Activated CD4-positive, alpha-beta T cell treated with anti-CD3 and anti-CD28 coated beads, Interleukin-2, amount 50 U/mL, for 48 hours (primary cell): ENCODE measurements around the gene PPP2R3B.
"Not testable (repeated sequence)": the region's sequence is repeated elsewhere in the genome, so short reads cannot be mapped to it uniquely, and the experiment has no call there.

Experiments
- DNase-seq, 2 experiments: peaks; one replicate each; pipeline ENCODE4 v3.0.0-alpha.2; 2020

The PPP2R3B gene

GRCh38 chrX:402857-403256 lies 16.1 kb upstream of the PPP2R3B start:
- DNase-seq, result no peak

GRCh38 chrX:400258-400657 lies 13.6 kb upstream of the PPP2R3B start:
- DNase-seq, result no peak

GRCh38 chrX:397575-397974 lies 10.9 kb upstream of the PPP2R3B start:
- no peak for DNase-seq

GRCh38 chrX:394830-395229 lies 8.1 kb upstream of the PPP2R3B start:
- no peak for DNase-seq

- DNase-seq, result no peak
Observed at GRCh38 chrX:392575-392846, 5.8 kb upstream of the PPP2R3B start.

GRCh38 chrX:391717-392574 lies 5.2 kb upstream of the PPP2R3B start:
- DNase-seq, result no peak

GRCh38 chrX:390459-390858 lies 3.8 kb upstream of the PPP2R3B start:
- DNase-seq, result no peak

- no peak for DNase-seq
Observed at GRCh38 chrX:389021-389441, 2.3 kb upstream of the PPP2R3B start.

- DNase-seq, result no peak
Observed at GRCh38 chrX:387729-388128, 1.0 kb upstream of the PPP2R3B start.

GRCh38 chrX:386239-386767 lies 404 bp downstream of the PPP2R3B start:
- DNase-seq, result peak; percentile 46 to 59

GRCh38 chrX:385736-386135 lies 971 bp downstream of the PPP2R3B start:
- DNase-seq, result peak; percentile 9 to 11

- DNase-seq, result no peak
Observed at GRCh38 chrX:384861-385260, 1.8 kb downstream of the PPP2R3B start.

- no peak for DNase-seq
Observed at GRCh38 chrX:378443-378842, 8.3 kb downstream of the PPP2R3B start.

GRCh38 chrX:376206-376605 lies 10.5 kb downstream of the PPP2R3B start:
- not testable (repeated sequence) for DNase-seq

- DNase-seq, result no peak
Observed at GRCh38 chrX:375181-376036, 11.3 kb downstream of the PPP2R3B start.

- peak; percentile 9 to 28 for DNase-seq
Observed at GRCh38 chrX:374596-374995, 12.1 kb downstream of the PPP2R3B start.

- DNase-seq, result peak; percentile 44 to 58
Observed at GRCh38 chrX:373641-374471, 12.9 kb downstream of the PPP2R3B start.

GRCh38 chrX:372856-373640 lies 13.7 kb downstream of the PPP2R3B start:
- no peak for DNase-seq

- DNase-seq, result no peak
Observed at GRCh38 chrX:371907-372306, 14.8 kb downstream of the PPP2R3B start.

GRCh38 chrX:370963-371745 lies 15.6 kb downstream of the PPP2R3B start:
- no peak for DNase-seq

GRCh38 chrX:370244-370962 lies 16.3 kb downstream of the PPP2R3B start:
- no peak for DNase-seq
